Astrocyte (in vitro differentiated cells and primary cell): ENCODE data around the gene EXOC6B.

ENCODE experiments used
- CTCF ChIP-seq: IDR thresholded peaks from 2 replicates; pipeline ENCODE4 v1.5.1; 2011; ENCODE audit warnings: low read depth, mild to moderate bottlenecking, inconsistent platforms, low read length, moderate library complexity; ENCODE audit not compliant: insufficient read depth
- EZH2 ChIP-seq: IDR thresholded peaks from 2 replicates; pipeline ENCODE4 v1.6.1; 2012; ENCODE audit warnings: mild to moderate bottlenecking, low read length, inconsistent platforms; ENCODE audit not compliant: insufficient read depth

- TF ChIP-seq CTCF = no peak
- TF ChIP-seq EZH2 = no peak
Observed at GRCh38 chr2:72826156-72826477, 284 bp upstream of the EXOC6B start.
